ENCODE results near the gene OGG1. TPM values are rescaled to one million over a fixed set of nuclear protein-coding genes. Genes with fewer than 3 reads are reported as not detected.

Gene OGG1
- total and polyA plus RNA-seq, 9 of the 15 experiments (the other 6 are each of a cell fraction or from before 2014, with no cell fraction given) = 6.6 to 33.0 (median 24.4) TPM

- TF ChIP-seq, protein P1, sequence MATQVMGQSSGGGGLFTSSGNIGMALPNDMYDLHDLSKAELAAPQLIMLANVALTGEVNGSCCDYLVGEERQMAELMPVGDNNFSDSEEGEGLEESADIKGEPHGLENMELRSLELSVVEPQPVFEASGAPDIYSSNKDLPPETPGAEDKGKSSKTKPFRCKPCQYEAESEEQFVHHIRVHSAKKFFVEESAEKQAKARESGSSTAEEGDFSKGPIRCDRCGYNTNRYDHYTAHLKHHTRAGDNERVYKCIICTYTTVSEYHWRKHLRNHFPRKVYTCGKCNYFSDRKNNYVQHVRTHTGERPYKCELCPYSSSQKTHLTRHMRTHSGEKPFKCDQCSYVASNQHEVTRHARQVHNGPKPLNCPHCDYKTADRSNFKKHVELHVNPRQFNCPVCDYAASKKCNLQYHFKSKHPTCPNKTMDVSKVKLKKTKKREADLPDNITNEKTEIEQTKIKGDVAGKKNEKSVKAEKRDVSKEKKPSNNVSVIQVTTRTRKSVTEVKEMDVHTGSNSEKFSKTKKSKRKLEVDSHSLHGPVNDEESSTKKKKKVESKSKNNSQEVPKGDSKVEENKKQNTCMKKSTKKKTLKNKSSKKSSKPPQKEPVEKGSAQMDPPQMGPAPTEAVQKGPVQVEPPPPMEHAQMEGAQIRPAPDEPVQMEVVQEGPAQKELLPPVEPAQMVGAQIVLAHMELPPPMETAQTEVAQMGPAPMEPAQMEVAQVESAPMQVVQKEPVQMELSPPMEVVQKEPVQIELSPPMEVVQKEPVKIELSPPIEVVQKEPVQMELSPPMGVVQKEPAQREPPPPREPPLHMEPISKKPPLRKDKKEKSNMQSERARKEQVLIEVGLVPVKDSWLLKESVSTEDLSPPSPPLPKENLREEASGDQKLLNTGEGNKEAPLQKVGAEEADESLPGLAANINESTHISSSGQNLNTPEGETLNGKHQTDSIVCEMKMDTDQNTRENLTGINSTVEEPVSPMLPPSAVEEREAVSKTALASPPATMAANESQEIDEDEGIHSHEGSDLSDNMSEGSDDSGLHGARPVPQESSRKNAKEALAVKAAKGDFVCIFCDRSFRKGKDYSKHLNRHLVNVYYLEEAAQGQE (IDR thresholded peaks at IDR 0.05; ENCODE audit: borderline replicate concordance) = peak; percentile 37; the same call in 1 of the 2 replicates
- TF ChIP-seq, protein P1 (CRISPR knock-in tag; IDR thresholded peaks at IDR 0.05; ENCODE audit: low read depth) = no peak
- TF ChIP-seq TRIM24 (IDR thresholded peaks at IDR 0.05) = peak; percentile 27 to 70; a peak in 2 of 4 replicates
- TF ChIP-seq ZKSCAN3 (CRISPR knock-in tag; IDR thresholded peaks at IDR 0.05) = no peak
- peak; percentile 86 to 89 for TF ChIP-seq FOXK2 (conservative IDR thresholded peaks at IDR 0.05 in 1 of 2, IDR thresholded peaks at IDR 0.05 in 1 of 2; ENCODE audit: low read depth in 2 of 2)
- TF ChIP-seq MCM3 (IDR thresholded peaks at IDR 0.05) = no peak
- peak; percentile 90 for TF ChIP-seq EP400 (IDR thresholded peaks at IDR 0.05)
- no peak for TF ChIP-seq MCM5 (IDR thresholded peaks at IDR 0.05; ENCODE audit: low read depth)
- peak; percentile 58; the same call in 1 of the 2 replicates for TF ChIP-seq NBN (IDR thresholded peaks at IDR 0.05; ENCODE audit: low read depth)
- peak; percentile 73; the same call in 1 of the 2 replicates for TF ChIP-seq ZBTB1 (CRISPR knock-in tag; IDR thresholded peaks at IDR 0.05; ENCODE audit: borderline replicate concordance, low read depth)
- TF ChIP-seq HMGN3 (IDR thresholded peaks at IDR 0.05; ENCODE audit: borderline replicate concordance, extremely low read depth, insufficient read length, low read depth, low read length) = peak; percentile 68
- peak; percentile 52 for TF ChIP-seq MYC (IDR thresholded peaks at IDR 0.05; ENCODE audit: low read depth, low read length)
- TF ChIP-seq MYC (CRISPR knock-in tag; IDR thresholded peaks at IDR 0.05; ENCODE audit: borderline replicate concordance, low read depth) = no peak
- TF ChIP-seq ZNF717 (CRISPR knock-in tag; IDR thresholded peaks at IDR 0.05) = peak; percentile 51; the same call in 1 of the 2 replicates
- TF ChIP-seq, protein P2, sequence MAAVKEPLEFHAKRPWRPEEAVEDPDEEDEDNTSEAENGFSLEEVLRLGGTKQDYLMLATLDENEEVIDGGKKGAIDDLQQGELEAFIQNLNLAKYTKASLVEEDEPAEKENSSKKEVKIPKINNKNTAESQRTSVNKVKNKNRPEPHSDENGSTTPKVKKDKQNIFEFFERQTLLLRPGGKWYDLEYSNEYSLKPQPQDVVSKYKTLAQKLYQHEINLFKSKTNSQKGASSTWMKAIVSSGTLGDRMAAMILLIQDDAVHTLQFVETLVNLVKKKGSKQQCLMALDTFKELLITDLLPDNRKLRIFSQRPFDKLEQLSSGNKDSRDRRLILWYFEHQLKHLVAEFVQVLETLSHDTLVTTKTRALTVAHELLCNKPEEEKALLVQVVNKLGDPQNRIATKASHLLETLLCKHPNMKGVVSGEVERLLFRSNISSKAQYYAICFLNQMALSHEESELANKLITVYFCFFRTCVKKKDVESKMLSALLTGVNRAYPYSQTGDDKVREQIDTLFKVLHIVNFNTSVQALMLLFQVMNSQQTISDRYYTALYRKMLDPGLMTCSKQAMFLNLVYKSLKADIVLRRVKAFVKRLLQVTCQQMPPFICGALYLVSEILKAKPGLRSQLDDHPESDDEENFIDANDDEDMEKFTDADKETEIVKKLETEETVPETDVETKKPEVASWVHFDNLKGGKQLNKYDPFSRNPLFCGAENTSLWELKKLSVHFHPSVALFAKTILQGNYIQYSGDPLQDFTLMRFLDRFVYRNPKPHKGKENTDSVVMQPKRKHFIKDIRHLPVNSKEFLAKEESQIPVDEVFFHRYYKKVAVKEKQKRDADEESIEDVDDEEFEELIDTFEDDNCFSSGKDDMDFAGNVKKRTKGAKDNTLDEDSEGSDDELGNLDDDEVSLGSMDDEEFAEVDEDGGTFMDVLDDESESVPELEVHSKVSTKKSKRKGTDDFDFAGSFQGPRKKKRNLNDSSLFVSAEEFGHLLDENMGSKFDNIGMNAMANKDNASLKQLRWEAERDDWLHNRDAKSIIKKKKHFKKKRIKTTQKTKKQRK (IDR thresholded peaks at IDR 0.05; ENCODE audit: borderline replicate concordance, low read depth, low read length) = no peak
- peak; percentile 99 for TF ChIP-seq EGR1 (conservative IDR thresholded peaks at IDR 0.05)
- peak; percentile 42 for TF ChIP-seq ZKSCAN1 (IDR thresholded peaks at IDR 0.05; ENCODE audit: low read depth, low read length)
These were observed at the start of gene OGG1 (continued) for GRCh38 chr3:9749645-9750555.
